NT2/D1 (cell line): Measurements from ENCODE around the gene GHRH.

Experiments
- YY1 ChIP-seq: IDR thresholded peaks from 2 replicates; pipeline ENCODE4 v1.6.1; 2011; ENCODE audit not compliant: insufficient read length, insufficient read depth
- ZNF274 ChIP-seq: IDR thresholded peaks from 2 replicates; pipeline ENCODE4 v1.6.1; 2011; ENCODE audit warnings: mild to moderate bottlenecking, low read depth, low read length

DNA sequence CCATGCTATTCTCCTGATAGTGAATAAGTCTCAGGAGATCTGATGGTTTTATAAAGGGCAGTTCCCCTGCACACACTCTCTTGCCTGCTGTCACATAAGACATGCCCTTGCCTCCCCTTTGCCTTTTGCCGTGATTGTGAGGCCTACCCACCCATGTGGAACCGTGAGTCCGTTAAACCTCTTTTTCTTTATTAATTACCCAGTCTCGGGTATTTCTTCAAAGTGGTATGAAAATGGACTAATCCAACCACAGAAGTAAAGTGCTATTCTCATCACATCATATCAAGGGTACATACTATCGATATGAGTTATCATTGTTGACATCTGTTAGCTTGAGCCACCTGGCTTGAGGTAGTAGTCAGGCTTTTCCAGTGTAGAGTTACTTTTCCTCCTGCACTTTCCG lies 30.1 kb upstream of the GHRH start:
- TF ChIP-seq YY1: no peak
- no peak for TF ChIP-seq ZNF274
